CD1c-positive myeloid dendritic cell (primary cell): ENCODE data around the gene ZNF467.
A peak's percentile ranks its signal among the peaks of the same experiment; 100 is the strongest.

Source experiments
- DNase-seq: peaks from one replicate; pipeline ENCODE4 v3.0.0-alpha.2; 2016; ENCODE audit errors: extremely low spot score

The ZNF467 gene

GRCh38 chr7:149808311-149808710 lies 34.9 kb upstream of the ZNF467 start:
- no peak for DNase-seq

GRCh38 chr7:149806726-149807125 lies 33.3 kb upstream of the ZNF467 start:
- DNase-seq: no peak

GRCh38 chr7:149804106-149804505 lies 30.7 kb upstream of the ZNF467 start:
- no peak for DNase-seq

GRCh38 chr7:149803551-149804074 lies 30.2 kb upstream of the ZNF467 start:
- DNase-seq: no peak

GRCh38 chr7:149802966-149803365 lies 29.6 kb upstream of the ZNF467 start:
- no peak for DNase-seq

GRCh38 chr7:149801816-149802215 lies 28.4 kb upstream of the ZNF467 start:
- DNase-seq: no peak

- no peak for DNase-seq
Observed at GRCh38 chr7:149801002-149801566, 27.7 kb upstream of the ZNF467 start.

- no peak for DNase-seq
Observed at GRCh38 chr7:149800169-149800555, 26.8 kb upstream of the ZNF467 start.

- peak; percentile 45 for DNase-seq
Observed at GRCh38 chr7:149799397-149800168, 26.2 kb upstream of the ZNF467 start.

- DNase-seq: no peak
Observed at GRCh38 chr7:149797771-149798170, 24.4 kb upstream of the ZNF467 start.

GRCh38 chr7:149796287-149796860 lies 23.0 kb upstream of the ZNF467 start:
- DNase-seq: no peak

GRCh38 chr7:149795126-149795525 lies 21.7 kb upstream of the ZNF467 start:
- DNase-seq: no peak

GRCh38 chr7:149794661-149795060 lies 21.3 kb upstream of the ZNF467 start:
- no peak for DNase-seq

- no peak for DNase-seq
Observed at GRCh38 chr7:149793261-149793660, 19.9 kb upstream of the ZNF467 start.

GRCh38 chr7:149792220-149792595 lies 18.8 kb upstream of the ZNF467 start:
- DNase-seq: no peak

GRCh38 chr7:149791411-149792219 lies 18.2 kb upstream of the ZNF467 start:
- DNase-seq: no peak

- DNase-seq: no peak
Observed at GRCh38 chr7:149790754-149791360, 17.5 kb upstream of the ZNF467 start.

- peak; percentile 76 for DNase-seq
Observed at GRCh38 chr7:149790146-149790548, 16.8 kb upstream of the ZNF467 start.

- DNase-seq: no peak
Observed at GRCh38 chr7:149789101-149789500, 15.7 kb upstream of the ZNF467 start.

GRCh38 chr7:149788300-149788851 lies 15.0 kb upstream of the ZNF467 start:
- no peak for DNase-seq
